ENCODE measurements around the gene MLEC. TPM values are rescaled to one million over a fixed set of nuclear protein-coding genes. Genes with fewer than 3 reads are reported as not detected.

Gene MLEC
- polyA plus RNA-seq, 2 of the 4 experiments (the other 2 are of a cell fraction): 89.1 to 117 TPM

DNA sequence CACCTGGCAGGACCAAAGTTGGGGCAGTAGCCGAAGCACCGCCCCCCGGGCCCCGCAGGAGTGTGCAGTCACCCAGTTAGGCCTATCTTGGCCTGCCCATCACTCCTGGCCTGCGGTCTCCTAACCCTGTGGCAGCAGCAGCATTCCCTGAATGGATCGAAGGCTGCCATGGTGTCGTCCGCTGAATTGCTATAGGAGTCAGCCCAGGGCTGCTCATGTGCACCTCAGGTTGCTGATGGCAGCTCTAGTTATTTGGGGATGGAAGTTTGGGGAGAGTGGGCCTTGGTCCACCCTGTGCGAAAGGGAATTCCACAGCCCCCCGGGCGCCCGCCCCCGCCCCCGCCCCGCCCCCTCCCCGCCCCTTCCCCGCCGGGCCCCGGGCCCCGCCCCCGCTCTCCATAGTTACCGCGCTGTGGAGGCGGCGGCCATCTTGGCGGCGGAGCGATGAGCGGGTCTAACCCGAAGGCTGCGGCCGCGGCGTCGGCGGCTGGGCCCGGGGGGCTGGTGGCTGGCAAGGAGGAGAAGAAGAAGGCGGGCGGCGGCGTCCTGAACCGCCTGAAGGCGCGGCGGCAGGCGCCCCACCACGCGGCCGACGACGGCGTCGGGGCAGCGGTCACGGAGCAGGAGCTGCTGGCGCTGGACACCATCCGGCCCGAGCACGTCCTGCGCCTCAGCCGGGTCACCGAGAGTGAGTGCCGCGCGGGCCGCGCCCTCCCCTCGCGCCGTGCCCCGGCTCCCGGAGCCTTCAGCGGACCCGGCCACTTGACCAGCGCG is 23.3 kb downstream of the MLEC start, which contains the start of gene UNC119B (continued):
- no peak for TF ChIP-seq NPAS2 (CRISPR knock-in tag; IDR thresholded peaks at IDR 0.05; ENCODE audit: borderline replicate concordance)
- TF ChIP-seq FOSL2 (IDR thresholded peaks at IDR 0.05): no peak
- TF ChIP-seq FOSL2 (CRISPR knock-in tag; IDR thresholded peaks at IDR 0.05): no peak
- peak; percentile 75 to 76 for TF ChIP-seq JUN (IDR thresholded peaks at IDR 0.05)
- peak; percentile 33; the same call in 1 of the 2 replicates for TF ChIP-seq PHF8 (IDR thresholded peaks at IDR 0.05; ENCODE audit: borderline replicate concordance, low read depth)
- no peak for TF ChIP-seq KDM5A (IDR thresholded peaks at IDR 0.05)
- TF ChIP-seq, protein P1, sequence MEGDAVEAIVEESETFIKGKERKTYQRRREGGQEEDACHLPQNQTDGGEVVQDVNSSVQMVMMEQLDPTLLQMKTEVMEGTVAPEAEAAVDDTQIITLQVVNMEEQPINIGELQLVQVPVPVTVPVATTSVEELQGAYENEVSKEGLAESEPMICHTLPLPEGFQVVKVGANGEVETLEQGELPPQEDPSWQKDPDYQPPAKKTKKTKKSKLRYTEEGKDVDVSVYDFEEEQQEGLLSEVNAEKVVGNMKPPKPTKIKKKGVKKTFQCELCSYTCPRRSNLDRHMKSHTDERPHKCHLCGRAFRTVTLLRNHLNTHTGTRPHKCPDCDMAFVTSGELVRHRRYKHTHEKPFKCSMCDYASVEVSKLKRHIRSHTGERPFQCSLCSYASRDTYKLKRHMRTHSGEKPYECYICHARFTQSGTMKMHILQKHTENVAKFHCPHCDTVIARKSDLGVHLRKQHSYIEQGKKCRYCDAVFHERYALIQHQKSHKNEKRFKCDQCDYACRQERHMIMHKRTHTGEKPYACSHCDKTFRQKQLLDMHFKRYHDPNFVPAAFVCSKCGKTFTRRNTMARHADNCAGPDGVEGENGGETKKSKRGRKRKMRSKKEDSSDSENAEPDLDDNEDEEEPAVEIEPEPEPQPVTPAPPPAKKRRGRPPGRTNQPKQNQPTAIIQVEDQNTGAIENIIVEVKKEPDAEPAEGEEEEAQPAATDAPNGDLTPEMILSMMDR (IDR thresholded peaks at IDR 0.05): no peak
- peak; percentile 16; the same call in 1 of the 2 replicates for TF ChIP-seq GATA3 (IDR thresholded peaks at IDR 0.05; ENCODE audit: borderline replicate concordance)
- TF ChIP-seq MYC (IDR thresholded peaks at IDR 0.05; ENCODE audit: borderline replicate concordance, low read length): no peak
- no peak for TF ChIP-seq HDAC2 (IDR thresholded peaks at IDR 0.05)

DNA sequence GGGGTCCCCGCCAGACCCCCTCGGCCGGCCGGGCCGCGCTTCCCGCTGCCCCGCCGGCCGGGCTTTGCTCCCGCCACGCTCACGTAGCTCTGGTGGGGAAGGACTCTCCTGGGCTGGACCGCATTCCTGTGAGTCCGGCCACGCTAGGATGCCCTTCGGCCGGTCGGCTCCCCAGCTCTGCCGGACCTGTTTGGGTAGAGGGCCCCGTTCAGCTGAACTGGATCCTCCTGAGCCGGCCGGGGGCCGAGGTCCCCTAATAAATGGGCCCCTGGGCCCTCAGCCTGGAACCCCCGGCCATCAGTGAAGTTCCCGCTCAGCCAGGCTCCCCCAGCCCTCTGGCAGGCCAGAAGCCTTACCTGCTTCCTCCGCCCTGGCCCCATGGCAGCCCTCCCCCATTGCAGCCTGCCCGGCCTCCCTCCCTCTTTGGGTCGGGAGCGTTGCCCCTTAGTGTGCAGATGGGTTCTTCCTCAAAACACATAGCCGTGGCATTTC is 23.9 kb downstream of the MLEC start:
- CTCF ChIA-PET: interaction anchor here (1.0 to 6.6 kb wide), 7 partner anchors 9 to 299 kb away, joined by 3 to 62 read pairs (median 9); no protein-coding TSS in a partner anchor
- Histone ChIP-seq H3K4me1 (peaks cover 15% of the 10 kb centered on the region), H3K27ac (peak overlapping the region; percentile 85 to 96)

DNA sequence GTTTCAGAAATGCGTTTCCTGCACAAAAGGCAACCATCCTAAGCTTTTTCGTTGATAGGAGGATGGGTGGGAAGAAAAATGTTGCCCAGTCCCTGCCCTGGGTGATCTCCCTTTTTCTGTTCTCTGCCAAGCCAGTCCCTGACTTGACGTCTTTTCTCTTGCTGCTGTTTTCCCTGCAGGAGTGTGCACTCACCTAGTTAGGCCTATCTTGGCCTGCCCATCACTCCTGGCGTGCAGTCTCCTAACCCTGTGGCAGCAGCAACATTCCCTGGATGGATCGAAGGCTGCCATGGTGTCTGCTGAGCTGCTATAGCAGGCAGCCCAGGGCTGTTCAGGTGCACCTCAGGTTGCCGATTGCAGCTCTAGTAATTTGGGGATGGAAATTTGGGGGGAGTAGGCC is 24.5 kb downstream of the MLEC start:
- no peak for FAIRE-seq
- ChIA-PET POLR2A (interaction anchor here (1.0 kb wide), 1 partner anchor 25 kb away, joined by 5 read pairs; the partner anchor contains the start of gene MLEC), CTCF (interaction anchor here (0.7 to 6.6 kb wide), 11 partner anchors 8 to 298 kb away, joined by 3 to 62 read pairs (median 4); no protein-coding TSS in a partner anchor)
- peak overlapping the region; percentile 80 for H3K4me2 ChIP-seq
- peak overlapping the region; percentile 75 for H3K4me3 ChIP-seq
- ATAC-seq: peak in 1 of 2 experiments; percentile 6; a peak in 1 of 6 replicates
- TF ChIP-seq, protein P2, sequence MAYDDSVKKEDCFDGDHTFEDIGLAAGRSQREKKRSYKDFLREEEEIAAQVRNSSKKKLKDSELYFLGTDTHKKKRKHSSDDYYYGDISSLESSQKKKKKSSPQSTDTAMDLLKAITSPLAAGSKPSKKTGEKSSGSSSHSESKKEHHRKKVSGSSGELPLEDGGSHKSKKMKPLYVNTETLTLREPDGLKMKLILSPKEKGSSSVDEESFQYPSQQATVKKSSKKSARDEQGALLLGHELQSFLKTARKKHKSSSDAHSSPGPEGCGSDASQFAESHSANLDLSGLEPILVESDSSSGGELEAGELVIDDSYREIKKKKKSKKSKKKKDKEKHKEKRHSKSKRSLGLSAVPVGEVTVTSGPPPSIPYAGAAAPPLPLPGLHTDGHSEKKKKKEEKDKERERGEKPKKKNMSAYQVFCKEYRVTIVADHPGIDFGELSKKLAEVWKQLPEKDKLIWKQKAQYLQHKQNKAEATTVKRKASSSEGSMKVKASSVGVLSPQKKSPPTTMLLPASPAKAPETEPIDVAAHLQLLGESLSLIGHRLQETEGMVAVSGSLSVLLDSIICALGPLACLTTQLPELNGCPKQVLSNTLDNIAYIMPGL (CRISPR knock-in tag; IDR thresholded peaks at IDR 0.05; ENCODE audit: borderline replicate concordance): no peak
- TF ChIP-seq, protein P3, sequence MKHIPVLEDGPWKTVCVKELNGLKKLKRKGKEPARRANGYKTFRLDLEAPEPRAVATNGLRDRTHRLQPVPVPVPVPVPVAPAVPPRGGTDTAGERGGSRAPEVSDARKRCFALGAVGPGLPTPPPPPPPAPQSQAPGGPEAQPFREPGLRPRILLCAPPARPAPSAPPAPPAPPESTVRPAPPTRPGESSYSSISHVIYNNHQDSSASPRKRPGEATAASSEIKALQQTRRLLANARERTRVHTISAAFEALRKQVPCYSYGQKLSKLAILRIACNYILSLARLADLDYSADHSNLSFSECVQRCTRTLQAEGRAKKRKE (CRISPR knock-in tag; IDR thresholded peaks at IDR 0.05; ENCODE audit: low read depth): no peak
- TF ChIP-seq NPAS2 (CRISPR knock-in tag; IDR thresholded peaks at IDR 0.05; ENCODE audit: borderline replicate concordance): no peak
- TF ChIP-seq, protein P4, sequence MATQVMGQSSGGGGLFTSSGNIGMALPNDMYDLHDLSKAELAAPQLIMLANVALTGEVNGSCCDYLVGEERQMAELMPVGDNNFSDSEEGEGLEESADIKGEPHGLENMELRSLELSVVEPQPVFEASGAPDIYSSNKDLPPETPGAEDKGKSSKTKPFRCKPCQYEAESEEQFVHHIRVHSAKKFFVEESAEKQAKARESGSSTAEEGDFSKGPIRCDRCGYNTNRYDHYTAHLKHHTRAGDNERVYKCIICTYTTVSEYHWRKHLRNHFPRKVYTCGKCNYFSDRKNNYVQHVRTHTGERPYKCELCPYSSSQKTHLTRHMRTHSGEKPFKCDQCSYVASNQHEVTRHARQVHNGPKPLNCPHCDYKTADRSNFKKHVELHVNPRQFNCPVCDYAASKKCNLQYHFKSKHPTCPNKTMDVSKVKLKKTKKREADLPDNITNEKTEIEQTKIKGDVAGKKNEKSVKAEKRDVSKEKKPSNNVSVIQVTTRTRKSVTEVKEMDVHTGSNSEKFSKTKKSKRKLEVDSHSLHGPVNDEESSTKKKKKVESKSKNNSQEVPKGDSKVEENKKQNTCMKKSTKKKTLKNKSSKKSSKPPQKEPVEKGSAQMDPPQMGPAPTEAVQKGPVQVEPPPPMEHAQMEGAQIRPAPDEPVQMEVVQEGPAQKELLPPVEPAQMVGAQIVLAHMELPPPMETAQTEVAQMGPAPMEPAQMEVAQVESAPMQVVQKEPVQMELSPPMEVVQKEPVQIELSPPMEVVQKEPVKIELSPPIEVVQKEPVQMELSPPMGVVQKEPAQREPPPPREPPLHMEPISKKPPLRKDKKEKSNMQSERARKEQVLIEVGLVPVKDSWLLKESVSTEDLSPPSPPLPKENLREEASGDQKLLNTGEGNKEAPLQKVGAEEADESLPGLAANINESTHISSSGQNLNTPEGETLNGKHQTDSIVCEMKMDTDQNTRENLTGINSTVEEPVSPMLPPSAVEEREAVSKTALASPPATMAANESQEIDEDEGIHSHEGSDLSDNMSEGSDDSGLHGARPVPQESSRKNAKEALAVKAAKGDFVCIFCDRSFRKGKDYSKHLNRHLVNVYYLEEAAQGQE (IDR thresholded peaks at IDR 0.05): no peak
- TF ChIP-seq, protein P5, sequence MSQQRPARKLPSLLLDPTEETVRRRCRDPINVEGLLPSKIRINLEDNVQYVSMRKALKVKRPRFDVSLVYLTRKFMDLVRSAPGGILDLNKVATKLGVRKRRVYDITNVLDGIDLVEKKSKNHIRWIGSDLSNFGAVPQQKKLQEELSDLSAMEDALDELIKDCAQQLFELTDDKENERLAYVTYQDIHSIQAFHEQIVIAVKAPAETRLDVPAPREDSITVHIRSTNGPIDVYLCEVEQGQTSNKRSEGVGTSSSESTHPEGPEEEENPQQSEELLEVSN (IDR thresholded peaks at IDR 0.05; ENCODE audit: borderline replicate concordance, low read depth): no peak
- H3K4me1 ChIP-seq: peaks cover 10% of the 10 kb centered on the region; the same call in 2 of the 3 replicates
- no peaks in the 10 kb centered on the region for H3K9me3 ChIP-seq
- 58% methylated on average over 6 of the region's 6 CpGs for WGBS (ENCODE audit: missing lambda C conversion rate)
- DNase-seq (ENCODE audit: low read depth in 1 of 2, low spot score in 1 of 2): no peak
- H3K27ac ChIP-seq: peak overlapping the region; percentile 85 to 96

More for the DNA sequence above, 23.9 kb downstream of the MLEC start:
- Histone ChIP-seq H3K9me3 (no peaks in the 10 kb centered on the region), H3K4me3 (peak overlapping the region; percentile 75), H3K4me2 (peak overlapping the region; percentile 80)
- FAIRE-seq (no peak), ATAC-seq (peak; percentile 31 to 35; a peak in 5 of 6 replicates), DNase-seq (ENCODE audit: low read depth in 1 of 2, low spot score in 1 of 2) (peak in 1 of 2 experiments; percentile 43)
- POLR2A ChIA-PET: interaction anchor here (1.0 kb wide), 2 partner anchors 19 to 24 kb away, joined by 3 to 5 read pairs; partner anchors contain the start of gene MLEC
- TF ChIP-seq PHF8 (IDR thresholded peaks at IDR 0.05; ENCODE audit: borderline replicate concordance, low read depth) (0 out of 2 replicates have a peak, but pooled peaks have one; percentile 0), CHD4 (IDR thresholded peaks at IDR 0.05; ENCODE audit: borderline replicate concordance) (no peak)
- 3% methylated on average over 13 of the region's 31 CpGs for WGBS (ENCODE audit: missing lambda C conversion rate)
